Activated naive CD4-positive, alpha-beta T cell treated with anti-CD3 and anti-CD28 coated beads for 36 hours (primary cell): ENCODE data around the gene ACOT6. TPM values are rescaled to one million over a fixed set of nuclear protein-coding genes. Genes with fewer than 3 reads are reported as not detected.
A peak's percentile ranks its signal among the peaks of the same experiment; 100 is the strongest.

Experiments used
- CTCF ChIA-PET: fragments of 350-600 bp; sonication (Branson Sonifier 250); formaldehyde crosslinking; loops from one replicate; lab custom pipeline; 2021; ENCODE audit warnings: antibody characterized with exemption; lab: Charles Lee
- DNase-seq: peaks from one replicate; pipeline ENCODE4 v3.0.0-alpha.2; 2020
- H3K27ac Mint-ChIP-seq: one replicate; pipeline ENCODE4 v1.8.0; 2021; ENCODE audit warnings: mild to moderate bottlenecking, mixed read lengths
- H3K27me3 Mint-ChIP-seq: one replicate; pipeline ENCODE4 v1.8.0; 2021; ENCODE audit warnings: low read depth, mixed read lengths
- H3K36me3 Mint-ChIP-seq: one replicate; pipeline ENCODE4 v1.8.0; 2021; ENCODE audit warnings: low read depth, mixed read lengths
- H3K4me1 Mint-ChIP-seq: one replicate; pipeline ENCODE4 v1.8.0; 2021; ENCODE audit warnings: low read depth, mixed read lengths
- H3K4me3 Mint-ChIP-seq: one replicate; pipeline ENCODE4 v1.8.0; 2021; ENCODE audit warnings: mild to moderate bottlenecking, moderate library complexity, mixed read lengths
- H3K9me3 Mint-ChIP-seq: one replicate; pipeline ENCODE4 v1.8.0; 2021; ENCODE audit warnings: mixed read lengths
- intact Hi-C: fragments of 100-400 bp; cut with micrococcal nuclease; formaldehyde crosslinking; loops from one replicate; pipeline ENCODE4 v1.15.1; 2023
- total RNA-seq, 2 experiments: library from RNA; stranded (reverse); gene quantifications; one replicate each; pipeline ENCODE4 v1.2.3, GENCODE V29; 2021

The ACOT6 gene
- total RNA-seq, 2 experiments from 2014 or later: not detected

DNA sequence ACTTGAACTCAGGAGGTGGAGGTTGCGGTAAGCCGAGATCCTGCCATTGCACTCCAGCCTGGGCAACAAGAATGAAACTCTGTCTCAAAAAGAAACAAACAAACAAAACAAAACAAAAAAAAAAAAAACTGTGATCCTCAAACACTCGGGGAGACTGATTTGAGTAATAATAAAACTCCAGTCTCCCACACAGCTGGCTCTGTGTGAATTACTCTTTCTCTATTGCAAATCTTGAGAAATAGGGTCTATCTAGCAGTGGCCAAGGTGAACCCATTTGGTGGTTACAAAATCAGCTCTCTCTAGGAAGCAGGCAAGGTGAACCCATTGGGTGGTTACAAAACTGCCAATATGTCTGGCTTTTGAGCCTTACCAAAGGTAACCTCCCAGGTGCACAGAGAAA, 6.0 kb upstream of the ACOT6 start:
- Mint-ChIP-seq H3K27ac (no peak overlapping the region), H3K4me3 (no peak overlapping the region), H3K36me3 (no peaks in the 10 kb centered on the region), H3K4me1 (no peaks in the 10 kb centered on the region), H3K27me3 (no peaks in the 10 kb centered on the region), H3K9me3 (no peaks in the 10 kb centered on the region)
- CTCF ChIA-PET: interaction anchor here (1.0 kb wide), 1 partner anchor 37 kb away, joined by 5 read pairs; the partner anchor contains the start of gene ACOT2
- intact Hi-C loops: no loop called here
- no peak for DNase-seq

DNA sequence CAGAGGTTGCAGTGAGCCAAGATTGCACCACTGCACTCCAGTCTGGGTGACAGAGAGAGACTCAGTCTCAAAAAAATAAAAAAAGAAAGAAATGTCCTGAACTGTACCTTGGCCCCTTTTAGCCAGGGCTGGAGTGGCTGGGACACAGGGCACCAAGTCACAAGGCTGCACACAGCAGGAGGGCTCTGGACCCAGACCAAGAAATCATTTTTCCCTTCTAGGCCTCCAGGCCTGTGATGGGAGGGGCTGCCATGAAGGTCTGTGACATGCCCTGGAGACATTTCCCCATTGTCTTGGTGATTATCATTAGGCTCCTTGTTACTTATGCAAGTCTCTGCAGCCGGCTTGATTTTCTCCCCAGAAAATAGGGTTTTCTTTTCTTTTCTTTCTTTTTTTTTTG, 5.1 kb upstream of the ACOT6 start:
- CTCF ChIA-PET: interaction anchor here (0.7 to 1.0 kb wide), 2 partner anchors 18 to 38 kb away, joined by 3 to 5 read pairs; partner anchors contain the start of gene ACOT2

DNA sequence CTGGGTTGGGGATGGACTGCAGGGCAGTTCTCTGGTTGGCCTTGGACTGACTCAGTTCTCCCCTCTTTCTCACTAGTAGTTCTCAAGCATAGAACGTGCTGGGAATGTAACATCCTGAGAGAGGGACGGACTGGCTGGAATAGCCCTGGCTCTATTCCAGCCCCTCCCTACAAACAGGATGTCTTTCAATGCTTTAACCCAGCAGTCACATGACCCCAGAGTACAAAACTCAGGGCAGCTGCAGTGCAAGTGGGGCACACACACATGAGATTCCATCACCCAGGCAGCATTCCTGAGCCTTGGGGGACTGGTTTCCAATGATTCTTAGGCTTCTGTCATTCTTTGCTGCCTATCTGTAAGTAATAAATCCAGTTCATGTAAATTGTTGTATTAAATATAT, 1.6 kb upstream of the ACOT6 start:
- Mint-ChIP-seq H3K4me1 (peaks cover 3% of the 10 kb centered on the region), H3K27me3 (no peaks in the 10 kb centered on the region), H3K9me3 (no peaks in the 10 kb centered on the region), H3K36me3 (no peaks in the 10 kb centered on the region), H3K4me3 (no peak overlapping the region), H3K27ac (no peak overlapping the region)
- intact Hi-C loops: no loop called here
- DNase-seq: no peak
- CTCF ChIA-PET: no interaction called here

More for the DNA sequence above, 5.1 kb upstream of the ACOT6 start:
- H3K27me3 Mint-ChIP-seq: no peaks in the 10 kb centered on the region
- no peaks in the 10 kb centered on the region for H3K36me3 Mint-ChIP-seq
- H3K4me3 Mint-ChIP-seq: no peak overlapping the region
- no peak for DNase-seq
- no peaks in the 10 kb centered on the region for H3K9me3 Mint-ChIP-seq
- H3K27ac Mint-ChIP-seq: no peak overlapping the region
- intact Hi-C loops: no loop called here
- H3K4me1 Mint-ChIP-seq: peaks cover 2% of the 10 kb centered on the region

DNA sequence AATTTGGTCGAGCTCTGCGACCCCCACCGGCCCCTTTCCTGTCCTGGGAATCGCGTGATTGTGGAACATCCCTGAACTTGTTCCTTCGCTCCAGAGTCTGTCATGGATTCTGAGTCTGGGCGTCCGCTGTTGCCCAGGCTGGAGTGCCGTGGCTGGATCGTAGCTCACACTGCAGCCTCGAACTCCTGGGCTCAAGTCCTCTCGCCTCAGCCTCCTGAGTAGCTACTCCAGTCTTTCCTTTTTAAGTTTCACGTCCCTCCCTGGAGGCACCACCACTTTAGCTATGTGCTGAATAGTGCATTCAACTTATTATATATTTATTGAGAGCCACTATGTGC, 698 bp downstream of the ACOT6 start:
- no peak for DNase-seq
- Mint-ChIP-seq H3K27me3 (no peaks in the 10 kb centered on the region), H3K9me3 (no peaks in the 10 kb centered on the region), H3K27ac (no peak overlapping the region), H3K36me3 (no peaks in the 10 kb centered on the region), H3K4me1 (peaks cover 3% of the 10 kb centered on the region), H3K4me3 (peak overlapping the region; percentile 79)
- intact Hi-C loops: no loop called here
- CTCF ChIA-PET: interaction anchor here (0.6 to 2.6 kb wide), 6 partner anchors 20 to 111 kb away, joined by 3 to 13 read pairs (median 6); no protein-coding TSS in a partner anchor

DNA sequence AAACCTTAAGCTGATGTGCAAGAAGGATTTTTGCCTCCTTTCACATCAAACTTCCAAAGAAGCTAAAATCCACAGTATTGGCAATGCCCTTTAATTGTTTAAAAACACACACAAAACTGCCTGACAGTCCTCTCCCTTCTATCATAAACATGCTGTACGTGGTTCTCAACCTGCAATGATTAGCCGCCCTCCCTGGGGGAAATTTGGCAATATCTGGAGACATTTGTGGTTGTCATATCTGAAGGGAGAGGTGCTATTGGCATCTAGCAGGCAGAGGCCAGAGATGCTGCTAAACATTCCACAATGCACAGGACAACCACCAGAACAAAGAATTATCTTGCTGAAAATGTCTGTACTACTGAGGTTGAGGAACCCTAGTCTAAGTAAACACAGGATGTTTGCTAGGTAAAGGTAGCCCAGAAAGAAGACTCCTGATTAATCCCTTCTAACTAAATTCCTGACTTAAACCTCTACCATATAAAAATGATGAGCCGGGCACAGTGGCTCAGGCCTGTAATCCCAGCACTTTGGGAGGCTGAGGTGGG, 1.2 kb downstream of the ACOT6 start:
- H3K27ac Mint-ChIP-seq: no peak overlapping the region
- DNase-seq: no peak
- no peaks in the 10 kb centered on the region for H3K27me3 Mint-ChIP-seq
- H3K9me3 Mint-ChIP-seq: no peaks in the 10 kb centered on the region
- CTCF ChIA-PET: interaction anchor here (0.6 to 2.6 kb wide), 6 partner anchors 20 to 111 kb away, joined by 3 to 13 read pairs (median 6); no protein-coding TSS in a partner anchor
- H3K4me1 Mint-ChIP-seq: peaks cover 3% of the 10 kb centered on the region
- intact Hi-C loops: no loop called here
- H3K4me3 Mint-ChIP-seq: peak overlapping the region; percentile 79
- no peaks in the 10 kb centered on the region for H3K36me3 Mint-ChIP-seq

DNA sequence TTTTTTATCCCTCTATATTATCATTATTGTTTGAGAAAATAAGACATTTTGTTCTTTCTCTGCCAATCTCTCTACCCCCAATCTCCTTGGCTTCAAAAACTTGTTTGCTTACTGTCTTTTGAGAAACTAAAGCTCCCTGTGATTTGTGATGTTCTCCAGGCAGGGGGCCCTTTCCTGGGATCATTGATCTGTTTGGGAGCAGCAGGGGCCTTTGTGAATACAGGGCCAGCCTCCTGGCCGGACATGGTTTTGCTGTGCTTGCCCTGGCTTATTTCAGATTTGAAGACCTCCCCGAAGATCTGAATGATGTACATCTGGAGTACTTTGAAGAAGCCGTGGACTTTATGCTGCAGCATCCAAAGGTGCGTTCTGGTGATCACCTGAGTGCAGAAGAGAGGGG, 4.5 kb downstream of the ACOT6 start:
- Mint-ChIP-seq H3K9me3 (no peaks in the 10 kb centered on the region), H3K36me3 (no peaks in the 10 kb centered on the region), H3K27ac (no peak overlapping the region), H3K4me3 (no peak overlapping the region), H3K27me3 (no peaks in the 10 kb centered on the region), H3K4me1 (peaks cover 3% of the 10 kb centered on the region)
- DNase-seq: no peak
- CTCF ChIA-PET: interaction anchor here (0.6 kb wide), 1 partner anchor 100 kb away, joined by 3 read pairs; no protein-coding TSS in a partner anchor
- intact Hi-C loops: no loop called here

DNA sequence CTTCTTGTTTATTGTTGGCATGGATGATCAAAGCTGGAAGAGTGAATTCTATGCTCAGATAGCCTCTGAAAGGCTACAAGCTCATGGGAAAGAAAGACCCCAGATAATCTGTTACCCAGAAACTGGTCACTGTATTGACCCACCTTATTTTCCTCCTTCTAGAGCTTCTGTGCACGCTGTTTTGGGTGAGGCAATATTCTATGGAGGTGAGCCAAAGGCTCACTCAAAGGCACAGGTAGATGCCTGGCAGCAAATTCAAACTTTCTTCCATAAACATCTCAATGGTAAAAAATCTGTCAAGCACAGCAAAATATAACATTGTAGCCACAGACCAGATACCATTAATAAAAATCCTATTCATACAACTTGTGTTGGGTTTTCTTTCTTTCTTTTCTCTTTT, 7.2 kb downstream of the ACOT6 start:
- DNase-seq: no peak
- CTCF ChIA-PET: interaction anchor here (1.0 to 1.3 kb wide), 2 partner anchors 14 to 111 kb away, joined by 4 to 5 read pairs; no protein-coding TSS in a partner anchor
- Mint-ChIP-seq H3K4me3 (no peak overlapping the region), H3K9me3 (no peaks in the 10 kb centered on the region), H3K4me1 (no peaks in the 10 kb centered on the region), H3K36me3 (no peaks in the 10 kb centered on the region), H3K27me3 (no peaks in the 10 kb centered on the region), H3K27ac (no peak overlapping the region)
- intact Hi-C loops: no loop called here

DNA sequence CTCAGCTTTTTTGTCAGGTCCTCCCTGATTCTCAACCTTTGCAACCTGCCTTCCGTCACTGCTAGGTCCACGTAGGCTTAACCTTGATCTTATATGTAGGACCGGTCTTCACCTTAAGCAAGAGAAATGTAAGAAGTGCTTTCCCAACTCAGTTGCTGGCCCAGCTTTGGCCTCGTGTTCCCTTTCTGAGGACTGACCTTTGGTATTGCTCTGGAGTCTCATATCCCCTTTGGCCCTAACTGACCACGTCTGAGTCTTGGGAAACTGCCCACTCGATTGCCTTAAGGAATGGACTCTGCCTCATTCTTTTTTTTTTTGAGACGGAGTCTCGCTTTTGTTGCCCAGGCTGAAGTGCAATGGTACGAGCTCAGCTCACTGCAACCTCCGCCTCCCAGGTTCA, 8.0 kb downstream of the ACOT6 start:
- Mint-ChIP-seq H3K4me1 (no peaks in the 10 kb centered on the region), H3K4me3 (no peak overlapping the region), H3K27me3 (no peaks in the 10 kb centered on the region), H3K9me3 (no peaks in the 10 kb centered on the region), H3K27ac (no peak overlapping the region), H3K36me3 (no peaks in the 10 kb centered on the region)
- intact Hi-C loops: no loop called here
- CTCF ChIA-PET: no interaction called here
- DNase-seq: no peak

DNA sequence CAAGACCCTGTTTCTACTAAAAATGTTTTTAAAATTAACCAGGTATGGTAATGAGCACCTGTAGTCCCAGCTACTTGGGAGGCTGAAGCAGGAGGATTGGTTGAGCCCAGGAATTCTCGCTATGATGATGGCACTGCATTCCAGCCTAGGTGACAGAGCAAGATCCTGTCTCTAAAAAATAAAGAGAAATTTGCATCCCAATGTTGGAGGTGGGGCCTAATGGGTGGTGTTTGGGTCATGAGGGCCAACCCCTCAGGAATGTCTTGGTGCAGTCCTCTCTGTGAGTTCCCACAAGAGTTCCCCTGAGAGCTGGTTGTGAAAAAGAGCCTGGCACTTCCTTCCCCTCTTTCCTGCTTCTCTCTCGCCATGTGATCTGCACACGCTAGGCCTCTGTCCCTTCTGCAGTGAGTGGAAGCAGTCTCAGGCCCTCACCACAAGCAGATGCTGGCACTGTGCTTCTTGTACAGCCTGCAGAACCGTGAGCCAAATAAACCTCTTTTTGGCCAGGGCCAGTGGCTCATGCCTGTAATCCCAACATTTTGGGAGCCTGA, 11.3 kb downstream of the ACOT6 start:
- H3K9me3 Mint-ChIP-seq: no peaks in the 10 kb centered on the region
- CTCF ChIA-PET: no interaction called here
- peaks cover 2% of the 10 kb centered on the region for H3K4me1 Mint-ChIP-seq
- no peaks in the 10 kb centered on the region for H3K27me3 Mint-ChIP-seq
- no peaks in the 10 kb centered on the region for H3K36me3 Mint-ChIP-seq
- no peak for DNase-seq
- intact Hi-C loops: no loop called here
- no peak overlapping the region for H3K4me3 Mint-ChIP-seq
- H3K27ac Mint-ChIP-seq: no peak overlapping the region

DNA sequence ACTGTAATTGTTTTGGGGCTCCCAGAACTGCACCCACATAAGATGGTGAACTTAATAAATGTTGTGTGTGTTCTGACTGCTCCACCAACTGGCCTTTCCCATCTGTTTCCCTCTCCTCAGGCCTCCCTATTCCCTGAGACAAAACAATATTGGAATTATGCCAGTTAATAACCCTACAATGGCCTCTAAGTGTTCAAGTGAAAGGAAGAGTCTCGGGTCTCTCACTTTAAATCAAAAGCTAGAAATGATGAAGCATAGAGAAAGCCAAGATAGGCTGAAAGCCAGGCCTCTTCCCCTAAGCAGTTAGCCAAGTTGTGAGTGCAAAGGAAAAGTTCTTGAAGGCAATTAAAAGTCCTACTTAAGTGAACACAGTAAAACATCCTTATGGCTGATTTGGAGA, 13.4 kb downstream of the ACOT6 start:
- H3K27ac Mint-ChIP-seq: no peak overlapping the region

DNA sequence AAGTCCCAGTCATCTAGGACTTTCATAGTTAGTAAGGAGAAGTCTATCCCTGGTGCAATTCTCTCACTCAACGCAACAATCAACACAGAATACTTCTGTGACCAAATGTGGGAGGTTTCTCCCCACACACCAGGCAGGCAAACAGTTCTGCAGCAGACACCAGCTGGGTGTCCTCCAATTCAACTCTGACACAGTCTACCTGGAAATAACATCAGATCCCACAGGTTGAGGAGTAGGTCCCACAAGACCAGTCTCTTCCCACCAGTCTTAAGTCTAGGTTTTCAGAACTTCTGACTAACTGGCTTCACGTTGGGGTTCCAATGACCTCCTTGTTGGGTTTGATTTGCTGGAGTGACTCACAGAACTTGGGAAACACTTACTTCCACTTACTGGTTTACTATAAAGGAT, 14.8 kb downstream of the ACOT6 start:
- CTCF ChIA-PET: interaction anchor here (0.7 to 0.9 kb wide), 2 partner anchors 38 to 112 kb away, joined by 3 read pairs; no protein-coding TSS in a partner anchor

More for the DNA sequence above, 13.4 kb downstream of the ACOT6 start:
- Mint-ChIP-seq H3K4me3 (no peak overlapping the region), H3K36me3 (no peaks in the 10 kb centered on the region), H3K27me3 (no peaks in the 10 kb centered on the region), H3K4me1 (peaks cover 2% of the 10 kb centered on the region), H3K9me3 (no peaks in the 10 kb centered on the region)
- intact Hi-C loops: no loop called here
- CTCF ChIA-PET: interaction anchor here (0.7 kb wide), 1 partner anchor 19 kb away, joined by 3 read pairs; no protein-coding TSS in a partner anchor
- no peak for DNase-seq

DNA sequence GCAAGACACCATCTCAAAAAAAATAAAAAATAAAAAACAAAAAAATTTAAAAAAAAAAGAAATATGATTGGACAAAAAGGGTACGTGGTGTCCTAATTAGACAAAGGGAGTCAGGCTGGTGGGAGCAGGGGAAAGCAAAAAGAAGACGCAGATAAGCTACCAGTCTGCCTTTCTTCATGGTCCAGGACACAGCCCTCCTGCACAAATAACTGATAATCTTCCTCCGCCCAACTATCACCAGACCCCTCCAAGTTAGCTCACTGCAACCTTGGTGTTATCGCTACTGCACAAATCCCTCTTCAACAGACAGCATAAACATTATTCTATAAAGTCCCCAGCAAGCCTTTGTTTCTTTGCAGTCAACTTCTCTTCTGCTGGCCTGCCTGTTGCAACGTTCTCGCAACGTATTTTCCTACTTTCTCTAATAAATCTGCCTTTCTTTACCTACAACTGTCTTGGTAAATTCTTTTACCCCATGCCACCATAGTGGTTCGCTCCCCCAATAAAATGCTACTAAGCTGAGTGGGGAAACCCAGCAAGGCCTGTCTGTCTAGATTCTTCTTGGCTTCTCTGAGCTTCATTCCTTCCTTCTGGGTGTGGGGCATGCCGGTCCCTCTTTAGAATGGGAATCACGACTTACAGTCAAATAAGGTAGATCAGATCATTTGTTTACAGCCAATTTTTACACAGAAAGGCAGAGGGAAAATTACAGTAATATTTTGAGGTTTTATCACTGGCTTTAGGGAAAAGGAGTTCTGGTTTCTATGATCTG, 17.9 kb downstream of the ACOT6 start:
- Mint-ChIP-seq H3K27me3 (peaks cover 6% of the 10 kb centered on the region), H3K4me3 (no peak overlapping the region), H3K4me1 (peaks cover 6% of the 10 kb centered on the region), H3K9me3 (no peaks in the 10 kb centered on the region), H3K36me3 (no peaks in the 10 kb centered on the region), H3K27ac (no peak overlapping the region)
- CTCF ChIA-PET: interaction anchor here (1.4 to 8.3 kb wide), 2 partner anchors 60 to 121 kb away, joined by 3 to 98 read pairs; no protein-coding TSS in a partner anchor
- no peak for DNase-seq
- intact Hi-C loops: loop anchor here (5.0 to 10.0 kb wide), 2 partner anchors 138 to 455 kb away; partner anchors contain the start of gene RIOX1

More for the DNA sequence above, 14.8 kb downstream of the ACOT6 start:
- Mint-ChIP-seq H3K4me1 (peaks cover 2% of the 10 kb centered on the region), H3K36me3 (no peaks in the 10 kb centered on the region), H3K27me3 (no peaks in the 10 kb centered on the region), H3K9me3 (no peaks in the 10 kb centered on the region), H3K27ac (no peak overlapping the region), H3K4me3 (no peak overlapping the region)
- no peak for DNase-seq
- intact Hi-C loops: no loop called here
